ENCODE results near the gene HABP2.

The HABP2 gene

GRCh38 chr10:113552701-113553100, at the start of gene HABP2:
Gene HABP2, plus strand, starts transcription at chr10:113553053. Its CDS starts 69 bp downstream, at chr10:113553122.
- no peak for DNase-seq (ENCODE audit: low read depth, low spot score)
- H3K27ac ChIP-seq = peak within 1 kb of the TSS; percentile 6

GRCh38 chr10:113503930-113504329, 48.9 kb upstream of the HABP2 start:
- DNase-seq (ENCODE audit: low read depth, low spot score) = no peak
- no peak overlapping the region for H3K27ac ChIP-seq

- DNase-seq (ENCODE audit: low read depth, low spot score) = no peak
- no peak overlapping the region for H3K27ac ChIP-seq
These were observed 48.4 kb upstream of the HABP2 start for GRCh38 chr10:113504423-113504822.

GRCh38 chr10:113506476-113506875, 46.4 kb upstream of the HABP2 start:
- no peak for DNase-seq (ENCODE audit: low read depth, low spot score)
- H3K27ac ChIP-seq = no peak overlapping the region

- no peak overlapping the region for H3K27ac ChIP-seq
- no peak for DNase-seq (ENCODE audit: low read depth, low spot score)
These were observed 41.4 kb upstream of the HABP2 start for GRCh38 chr10:113511419-113511818.

GRCh38 chr10:113515161-113515560, 37.7 kb upstream of the HABP2 start:
- H3K27ac ChIP-seq = no peak overlapping the region
- no peak for DNase-seq (ENCODE audit: low read depth, low spot score)

GRCh38 chr10:113515601-113516000, 37.3 kb upstream of the HABP2 start:
- no peak for DNase-seq (ENCODE audit: low read depth, low spot score)
- H3K27ac ChIP-seq = no peak overlapping the region

- H3K27ac ChIP-seq = no peak overlapping the region
- DNase-seq (ENCODE audit: low read depth, low spot score) = no peak
These were observed 36.8 kb upstream of the HABP2 start for GRCh38 chr10:113516061-113516460.

GRCh38 chr10:113517165-113517900, 35.5 kb upstream of the HABP2 start:
- H3K27ac ChIP-seq = no peak overlapping the region
- DNase-seq (ENCODE audit: low read depth, low spot score) = no peak

GRCh38 chr10:113517901-113518260, 35.0 kb upstream of the HABP2 start:
- DNase-seq (ENCODE audit: low read depth, low spot score) = no peak
- no peak overlapping the region for H3K27ac ChIP-seq

- no peak overlapping the region for H3K27ac ChIP-seq
- no peak for DNase-seq (ENCODE audit: low read depth, low spot score)
These were observed 34.4 kb upstream of the HABP2 start for GRCh38 chr10:113518415-113518814.

GRCh38 chr10:113518816-113519591, 33.8 kb upstream of the HABP2 start:
- no peak for DNase-seq (ENCODE audit: low read depth, low spot score)
- no peak overlapping the region for H3K27ac ChIP-seq

GRCh38 chr10:113519681-113520115, 33.2 kb upstream of the HABP2 start:
- H3K27ac ChIP-seq = no peak overlapping the region
- no peak for DNase-seq (ENCODE audit: low read depth, low spot score)

- no peak for DNase-seq (ENCODE audit: low read depth, low spot score)
These were observed 32.6 kb upstream of the HABP2 start for GRCh38 chr10:113520261-113520660.

GRCh38 chr10:113520690-113521474, 32.0 kb upstream of the HABP2 start:
- no peak overlapping the region for H3K27ac ChIP-seq
- peak; percentile 12 for DNase-seq (ENCODE audit: low read depth, low spot score)

More at GRCh38 chr10:113520261-113520660, 32.6 kb upstream of the HABP2 start:
- H3K27ac ChIP-seq = no peak overlapping the region

- DNase-seq (ENCODE audit: low read depth, low spot score) = no peak
- H3K27ac ChIP-seq = no peak overlapping the region
These were observed 31.4 kb upstream of the HABP2 start for GRCh38 chr10:113521475-113521795.

- no peak for DNase-seq (ENCODE audit: low read depth, low spot score)
- no peak overlapping the region for H3K27ac ChIP-seq
These were observed 30.4 kb upstream of the HABP2 start for GRCh38 chr10:113522460-113522859.

GRCh38 chr10:113523071-113523470, 29.8 kb upstream of the HABP2 start:
- H3K27ac ChIP-seq = no peak overlapping the region
- DNase-seq (ENCODE audit: low read depth, low spot score) = no peak

GRCh38 chr10:113523628-113524027, 29.2 kb upstream of the HABP2 start:
- DNase-seq (ENCODE audit: low read depth, low spot score) = no peak
- H3K27ac ChIP-seq = no peak overlapping the region

GRCh38 chr10:113524120-113524519, 28.7 kb upstream of the HABP2 start:
- DNase-seq (ENCODE audit: low read depth, low spot score) = no peak
- H3K27ac ChIP-seq = no peak overlapping the region
